ENCODE data around the gene MLN.

DNA sequence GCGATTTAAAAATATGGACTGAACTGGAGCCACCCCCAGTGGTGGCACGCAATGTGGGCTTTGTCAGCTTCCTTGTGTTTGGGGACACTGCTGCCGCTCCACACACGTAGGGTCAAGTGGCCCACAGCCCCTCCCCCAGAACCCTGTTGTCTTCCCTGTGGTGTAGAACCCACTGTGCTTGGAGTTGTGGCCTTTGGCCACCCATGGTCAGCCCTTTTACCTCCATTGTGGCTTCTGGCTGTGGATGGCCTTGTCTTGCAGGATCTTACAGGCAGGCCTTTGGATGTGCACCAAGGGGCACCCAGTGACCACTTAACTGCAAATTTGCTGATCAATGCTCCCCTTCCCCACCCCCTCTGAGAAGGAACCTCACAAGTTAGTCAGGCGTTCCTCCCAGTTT, 12.9 kb downstream of the MLN start:
- TF ChIP-seq POLR2AphosphoS5 (IDR thresholded peaks at IDR 0.05): no peak
- TF ChIP-seq, protein P1, sequence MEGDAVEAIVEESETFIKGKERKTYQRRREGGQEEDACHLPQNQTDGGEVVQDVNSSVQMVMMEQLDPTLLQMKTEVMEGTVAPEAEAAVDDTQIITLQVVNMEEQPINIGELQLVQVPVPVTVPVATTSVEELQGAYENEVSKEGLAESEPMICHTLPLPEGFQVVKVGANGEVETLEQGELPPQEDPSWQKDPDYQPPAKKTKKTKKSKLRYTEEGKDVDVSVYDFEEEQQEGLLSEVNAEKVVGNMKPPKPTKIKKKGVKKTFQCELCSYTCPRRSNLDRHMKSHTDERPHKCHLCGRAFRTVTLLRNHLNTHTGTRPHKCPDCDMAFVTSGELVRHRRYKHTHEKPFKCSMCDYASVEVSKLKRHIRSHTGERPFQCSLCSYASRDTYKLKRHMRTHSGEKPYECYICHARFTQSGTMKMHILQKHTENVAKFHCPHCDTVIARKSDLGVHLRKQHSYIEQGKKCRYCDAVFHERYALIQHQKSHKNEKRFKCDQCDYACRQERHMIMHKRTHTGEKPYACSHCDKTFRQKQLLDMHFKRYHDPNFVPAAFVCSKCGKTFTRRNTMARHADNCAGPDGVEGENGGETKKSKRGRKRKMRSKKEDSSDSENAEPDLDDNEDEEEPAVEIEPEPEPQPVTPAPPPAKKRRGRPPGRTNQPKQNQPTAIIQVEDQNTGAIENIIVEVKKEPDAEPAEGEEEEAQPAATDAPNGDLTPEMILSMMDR (IDR thresholded peaks at IDR 0.05): no peak

Measured in suprapubic skin (tissue), 3 donors.